C4-2B (cell line): ENCODE results near the gene TSPAN15.

Experiments used
- ZFX ChIP-seq: fragments of 450-650 bp; IDR thresholded peaks from 2 replicates; pipeline ENCODE4 v1.6.1; 2017
- TF ChIP-seq, protein P1 (sequence below): fragments of 450-650 bp; conservative IDR thresholded peaks from 2 replicates; pipeline ENCODE4 v1.5.1; 2017; ENCODE audit warnings: mild to moderate bottlenecking

DNA sequence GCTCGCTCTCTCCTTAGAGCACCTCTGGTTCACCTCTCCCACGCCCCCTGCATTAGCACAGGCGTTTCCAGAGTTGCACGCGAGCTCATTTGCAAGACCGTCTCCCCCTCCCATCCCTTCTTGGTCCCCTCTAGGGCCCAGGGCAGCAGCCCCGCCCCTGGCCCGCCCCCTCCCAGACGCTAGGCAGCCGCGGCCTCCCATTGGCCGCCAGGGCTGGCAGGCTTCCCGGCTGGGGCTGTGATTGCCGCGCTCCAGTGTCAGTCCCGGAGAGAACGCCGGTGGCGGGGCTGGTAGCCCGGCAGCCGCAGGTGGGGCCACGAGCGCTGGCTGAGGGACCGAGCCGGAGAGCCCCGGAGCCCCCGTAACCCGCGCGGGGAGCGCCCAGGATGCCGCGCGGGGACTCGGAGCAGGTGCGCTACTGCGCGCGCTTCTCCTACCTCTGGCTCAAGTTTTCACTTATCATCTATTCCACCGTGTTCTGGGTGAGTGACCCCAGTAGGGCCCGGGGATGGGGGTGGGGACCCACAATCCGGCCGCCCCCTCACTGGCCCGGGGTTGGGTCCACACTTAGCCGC, at the start of gene TSPAN15:
- TF ChIP-seq, protein P1, sequence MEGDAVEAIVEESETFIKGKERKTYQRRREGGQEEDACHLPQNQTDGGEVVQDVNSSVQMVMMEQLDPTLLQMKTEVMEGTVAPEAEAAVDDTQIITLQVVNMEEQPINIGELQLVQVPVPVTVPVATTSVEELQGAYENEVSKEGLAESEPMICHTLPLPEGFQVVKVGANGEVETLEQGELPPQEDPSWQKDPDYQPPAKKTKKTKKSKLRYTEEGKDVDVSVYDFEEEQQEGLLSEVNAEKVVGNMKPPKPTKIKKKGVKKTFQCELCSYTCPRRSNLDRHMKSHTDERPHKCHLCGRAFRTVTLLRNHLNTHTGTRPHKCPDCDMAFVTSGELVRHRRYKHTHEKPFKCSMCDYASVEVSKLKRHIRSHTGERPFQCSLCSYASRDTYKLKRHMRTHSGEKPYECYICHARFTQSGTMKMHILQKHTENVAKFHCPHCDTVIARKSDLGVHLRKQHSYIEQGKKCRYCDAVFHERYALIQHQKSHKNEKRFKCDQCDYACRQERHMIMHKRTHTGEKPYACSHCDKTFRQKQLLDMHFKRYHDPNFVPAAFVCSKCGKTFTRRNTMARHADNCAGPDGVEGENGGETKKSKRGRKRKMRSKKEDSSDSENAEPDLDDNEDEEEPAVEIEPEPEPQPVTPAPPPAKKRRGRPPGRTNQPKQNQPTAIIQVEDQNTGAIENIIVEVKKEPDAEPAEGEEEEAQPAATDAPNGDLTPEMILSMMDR: no peak
- TF ChIP-seq ZFX: no peak
